Measurements from ENCODE around the gene GPN2.
"Not testable (repeated sequence)": the region's sequence is repeated elsewhere in the genome, so short reads cannot be mapped to it uniquely, and the experiment has no call there.

The GPN2 gene

DNA sequence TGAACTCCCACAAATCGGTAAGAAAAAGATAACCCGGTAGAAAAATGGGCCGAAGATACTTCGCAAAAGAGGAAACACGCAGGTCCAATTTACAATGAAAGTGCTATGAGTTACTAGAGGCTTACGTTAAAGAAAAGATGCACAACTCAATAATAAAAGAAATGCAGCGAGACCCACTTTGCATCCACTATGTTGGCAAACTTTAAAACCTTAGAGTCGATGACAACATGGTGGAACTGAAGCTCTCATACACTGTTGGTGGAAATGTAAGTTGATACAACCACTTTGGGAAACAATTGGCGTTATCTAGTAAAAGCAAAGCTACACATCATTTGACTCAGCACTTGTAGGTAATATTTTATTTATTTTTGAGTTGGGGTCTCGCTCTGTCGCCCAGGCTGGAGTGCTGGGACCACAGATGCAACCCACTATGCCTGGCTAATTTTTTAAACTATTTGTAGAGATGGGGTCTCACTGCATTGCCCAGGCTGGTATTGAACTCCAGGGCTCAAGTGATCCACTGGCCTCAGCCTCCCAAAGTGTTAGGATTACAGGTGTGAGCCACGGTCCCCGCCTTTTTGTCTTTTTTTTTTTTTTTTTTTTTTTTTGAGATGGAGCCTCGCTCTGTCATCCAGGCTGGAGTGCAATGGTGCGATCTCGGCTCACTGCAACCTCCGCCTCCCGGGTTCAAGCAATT, 10.9 kb upstream of the GPN2 start:
- no peak for DNase-seq (ENCODE audit: low spot score)

DNA sequence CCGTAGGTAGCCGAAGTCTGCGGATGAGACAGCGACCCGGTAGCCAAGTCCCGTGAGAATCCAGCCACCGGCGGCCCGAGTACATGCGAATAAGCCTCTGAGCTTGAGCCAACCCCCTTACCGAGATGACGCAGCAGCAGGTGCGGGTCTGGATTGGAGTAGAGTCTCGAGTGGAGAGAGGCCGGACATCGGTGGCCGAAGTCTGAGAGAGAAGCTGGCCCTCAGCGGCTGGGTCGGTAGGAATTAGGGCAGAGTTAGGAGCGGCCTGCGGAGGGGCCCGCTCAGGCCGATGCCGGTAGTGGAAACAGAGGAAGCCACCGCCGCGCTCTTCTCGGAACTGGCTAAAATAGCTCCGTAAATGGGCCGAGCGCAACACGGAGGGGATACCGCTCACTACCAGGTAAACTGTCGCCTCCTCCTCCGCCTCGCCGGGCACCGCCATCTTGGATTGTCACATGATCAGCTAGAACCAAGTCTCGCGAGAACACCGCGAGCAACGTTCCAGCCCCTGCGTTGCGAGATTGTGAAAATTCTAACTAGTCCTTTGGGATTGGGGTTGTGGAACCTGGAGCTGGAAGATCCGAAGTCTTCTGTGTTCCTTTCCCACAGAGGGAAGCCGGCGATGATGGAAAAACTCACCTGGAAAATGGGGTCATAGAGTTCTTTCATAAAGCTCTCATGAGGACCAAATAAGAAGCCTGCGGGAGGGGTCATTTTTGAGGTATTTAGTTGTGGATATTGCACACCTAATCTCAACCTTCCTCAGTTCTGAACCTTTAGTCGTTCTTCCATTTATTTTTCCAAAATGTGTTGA, 10.1 kb upstream of the GPN2 start, which contains the start of gene GPATCH3:
TSS of gene GPATCH3 (minus strand) at position 467 of the 814 bp plus-strand sequence. CDS start at position 442, 25 bp downstream.
- DNase-seq (ENCODE audit: low spot score) = peak; percentile 94

DNA sequence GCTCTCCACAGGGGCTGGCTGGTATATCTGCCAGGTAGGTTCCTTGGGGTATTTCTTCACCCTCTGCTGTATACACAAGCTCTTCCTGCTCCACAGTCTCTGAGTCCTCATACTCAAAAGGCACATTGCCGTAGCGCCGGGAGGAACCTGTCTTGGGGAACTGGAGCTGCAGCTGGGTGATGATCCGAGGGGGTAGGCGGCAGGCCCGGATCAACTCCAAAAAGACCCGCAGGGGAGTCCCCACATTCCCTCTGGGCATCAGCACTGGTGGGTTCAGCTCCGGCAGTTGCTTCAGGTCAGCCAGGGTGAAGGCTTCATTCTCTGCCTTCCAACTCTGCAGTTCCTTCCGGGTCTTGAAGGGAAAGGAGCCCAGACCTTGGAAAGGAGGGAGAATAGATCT, 7.3 kb upstream of the GPN2 start:
- no peak for DNase-seq (ENCODE audit: low spot score)

GRCh38 chr1:26894263-26894662, 4.2 kb upstream of the GPN2 start:
- no peak for DNase-seq (ENCODE audit: low spot score)

DNA sequence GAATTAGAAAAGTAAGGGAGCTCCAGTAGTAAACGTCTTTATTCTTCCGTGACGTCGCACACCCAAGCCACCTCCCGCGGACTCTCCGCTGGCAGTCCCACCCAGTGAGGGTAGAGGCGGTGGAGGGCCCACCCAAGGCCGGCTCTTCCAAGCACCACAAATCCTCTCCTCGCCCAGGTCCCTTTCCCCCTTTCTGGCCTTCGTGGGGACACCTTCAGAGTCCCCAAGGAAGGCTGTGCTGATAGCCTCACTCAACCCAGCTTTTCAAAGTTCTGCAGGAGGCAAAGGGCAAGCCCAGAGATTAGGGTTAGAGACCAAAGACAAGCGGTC, 349 bp upstream of the GPN2 start:
- DNase-seq (ENCODE audit: low spot score) = no peak

- no peak for DNase-seq (ENCODE audit: low spot score)
Measured at GRCh38 chr1:26888231-26888630, 1.9 kb downstream of the GPN2 start.

- DNase-seq (ENCODE audit: low spot score) = no peak
Measured at GRCh38 chr1:26887125-26887524, 3.0 kb downstream of the GPN2 start.

GRCh38 chr1:26882696-26883463, 7.2 kb downstream of the GPN2 start:
- DNase-seq (ENCODE audit: low spot score) = no peak

- not testable (repeated sequence) for DNase-seq (ENCODE audit: low spot score)
Measured at GRCh38 chr1:26881611-26882010, 8.5 kb downstream of the GPN2 start.

DNA sequence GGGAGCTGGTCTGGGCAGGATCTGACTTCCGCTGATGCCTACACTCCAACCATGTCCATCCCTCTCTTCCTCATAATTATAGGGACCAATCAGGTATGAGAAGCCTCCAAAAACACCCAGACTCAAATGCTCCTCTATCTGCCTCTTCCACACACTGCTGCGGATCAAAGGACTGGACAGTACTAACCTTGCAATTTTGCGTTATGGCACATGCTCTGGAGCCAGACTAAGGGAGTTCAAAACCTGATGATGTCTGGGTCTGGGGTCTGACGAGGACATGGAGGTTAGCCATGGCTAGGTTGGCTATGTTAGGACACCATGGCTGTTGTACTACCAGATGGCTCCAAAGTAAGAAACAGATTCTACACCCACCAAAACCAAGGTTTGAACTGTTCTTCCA, 10.3 kb downstream of the GPN2 start:
- DNase-seq (ENCODE audit: low spot score) = no peak

- DNase-seq (ENCODE audit: low spot score) = no peak
Measured at GRCh38 chr1:26877326-26877725, 12.8 kb downstream of the GPN2 start.

DNA sequence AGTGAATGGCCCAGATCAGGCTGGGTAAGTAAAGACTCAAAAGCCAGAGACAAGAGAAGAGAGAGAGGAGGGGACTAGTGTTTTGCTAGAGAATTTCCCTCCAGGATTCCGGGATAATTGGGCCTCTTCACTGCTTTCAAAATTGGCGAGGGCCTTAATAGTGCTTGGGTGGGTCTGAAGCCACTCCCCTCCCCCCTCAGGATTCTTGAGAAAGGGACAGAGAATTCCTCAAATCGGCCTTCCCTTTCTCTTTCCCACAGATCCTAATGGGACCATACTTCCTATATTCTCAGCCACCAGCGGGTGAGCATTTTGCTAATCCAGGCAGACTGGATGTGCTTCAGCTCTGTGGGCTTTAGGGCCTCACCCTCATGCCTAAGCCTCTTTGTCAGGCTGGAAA, 15.2 kb downstream of the GPN2 start:
- DNase-seq (ENCODE audit: low spot score) = no peak

GRCh38 chr1:26873097-26873496, 17.0 kb downstream of the GPN2 start:
- not testable (repeated sequence) for DNase-seq (ENCODE audit: low spot score)

DNA sequence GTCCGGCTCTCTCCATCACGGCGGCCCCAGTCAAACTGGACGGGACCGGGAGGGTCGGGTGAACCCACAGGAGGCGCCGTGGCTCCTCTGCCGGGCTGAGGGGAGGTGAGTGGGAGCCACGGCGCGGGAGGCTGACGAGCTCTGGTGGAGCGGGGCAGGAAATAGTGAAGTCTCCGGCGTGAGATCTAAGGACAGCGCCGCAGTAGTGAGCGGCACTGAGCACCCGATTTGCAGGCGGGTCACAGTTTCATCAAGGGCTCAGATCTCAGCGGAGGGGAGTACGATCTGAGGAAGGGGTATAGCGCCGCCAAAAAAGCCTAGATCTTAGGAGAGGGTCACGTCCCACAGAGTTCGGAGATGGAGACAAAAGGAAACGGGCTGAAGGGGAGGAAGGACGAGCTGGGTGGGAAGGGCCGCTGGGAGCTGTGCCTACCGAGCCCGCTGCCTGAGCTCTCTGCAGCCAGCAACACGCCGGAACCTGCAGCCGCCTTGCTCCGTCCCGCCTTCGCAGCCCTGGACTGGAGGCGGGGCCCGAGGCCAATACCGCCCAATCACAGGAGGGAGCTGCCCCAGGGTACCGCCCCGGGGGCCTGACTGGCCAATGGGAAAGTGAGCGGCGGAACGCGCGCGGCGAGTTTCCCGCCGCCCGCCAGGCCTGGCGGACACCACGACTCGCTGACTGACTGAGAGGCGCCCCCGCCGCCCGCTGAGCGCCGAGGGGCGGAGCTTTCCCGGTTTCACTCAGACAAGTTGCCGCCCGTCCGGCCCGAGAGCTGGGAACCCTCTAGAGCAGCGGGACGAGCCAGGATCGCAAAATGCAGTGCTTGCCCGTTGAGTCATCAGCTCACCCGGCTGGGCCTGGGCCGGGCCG, 25.2 kb downstream of the GPN2 start:
- DNase-seq (ENCODE audit: low spot score) = peak; percentile 98

DNA sequence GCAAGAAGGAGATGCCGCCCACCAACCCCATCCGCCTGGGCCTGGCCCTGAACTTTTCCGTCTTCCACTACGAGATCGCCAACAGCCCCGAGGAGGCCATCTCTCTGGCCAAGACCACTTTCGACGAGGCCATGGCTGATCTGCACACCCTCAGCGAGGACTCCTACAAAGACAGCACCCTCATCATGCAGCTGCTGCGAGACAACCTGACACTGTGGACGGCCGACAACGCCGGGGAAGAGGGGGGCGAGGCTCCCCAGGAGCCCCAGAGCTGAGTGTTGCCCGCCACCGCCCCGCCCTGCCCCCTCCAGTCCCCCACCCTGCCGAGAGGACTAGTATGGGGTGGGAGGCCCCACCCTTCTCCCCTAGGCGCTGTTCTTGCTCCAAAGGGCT, 26.4 kb downstream of the GPN2 start:
- DNase-seq (ENCODE audit: low spot score) = no peak

- no peak for DNase-seq (ENCODE audit: low spot score)
Measured at GRCh38 chr1:26862781-26863684, 27.1 kb downstream of the GPN2 start, which contains the start of gene SFN. SFN (plus strand) TSS chr1:26863149; CDS start chr1:26863213, 64 bp downstream.

DNA sequence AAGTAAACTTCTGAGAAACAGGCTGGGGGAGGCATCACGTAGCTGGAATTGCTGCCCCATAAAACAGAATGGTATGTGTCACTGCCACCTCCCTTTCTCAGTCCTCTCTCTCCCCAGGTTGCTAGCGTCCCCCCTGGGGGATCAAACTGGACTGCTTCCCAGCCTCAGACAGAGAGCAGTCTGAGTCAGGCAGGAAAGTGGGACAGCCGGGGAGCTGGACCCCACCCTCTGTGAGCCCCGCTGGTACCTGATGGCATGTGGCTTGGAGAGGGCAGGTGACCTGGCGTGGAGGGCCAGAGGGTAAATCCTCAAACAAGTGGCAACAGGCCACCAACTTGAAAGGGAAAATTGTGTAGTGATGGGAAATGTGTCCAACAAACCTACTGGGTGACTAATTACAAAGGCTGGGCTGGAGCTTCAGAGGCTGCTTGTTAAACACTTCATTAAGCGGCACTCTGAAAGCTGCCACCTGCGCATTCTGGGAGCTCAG, 28.1 kb downstream of the GPN2 start:
- no peak for DNase-seq (ENCODE audit: low spot score)

- DNase-seq (ENCODE audit: low spot score) = no peak
Measured at GRCh38 chr1:26861286-26861701, 28.8 kb downstream of the GPN2 start.

GRCh38 chr1:26858891-26859640, 31.0 kb downstream of the GPN2 start:
- DNase-seq (ENCODE audit: low spot score) = no peak

- no peak for DNase-seq (ENCODE audit: low spot score)
Measured at GRCh38 chr1:26858160-26858559, 31.9 kb downstream of the GPN2 start.

Measured in left forelimb (tissue), 1 donor.